Right renal pelvis (tissue), 4 donors: ENCODE data around the gene NT5DC1. TPM values are rescaled to one million over a fixed set of nuclear protein-coding genes. Genes with fewer than 3 reads are reported as not detected.

ENCODE experiments used
- DNase-seq, 4 donors: peaks; one replicate each; pipeline ENCODE4 v3.0.0-alpha.2; 2013; ENCODE audit warnings: low read depth in 4 of 4, low spot score in 3 of 4, missing footprints in 1 of 4
- polyA plus RNA-seq, 4 donors: library from polyadenylated mRNA; unstranded; fragments of 120-200 nt; gene quantifications; one replicate each; pipeline ENCODE4 v1.2.1, GENCODE V29; 2013; ENCODE audit not compliant: insufficient read length in 4 of 4

Gene NT5DC1
- polyA plus RNA-seq, 4 donors, result 45.3 to 50.0 (median 48.2) TPM

DNA sequence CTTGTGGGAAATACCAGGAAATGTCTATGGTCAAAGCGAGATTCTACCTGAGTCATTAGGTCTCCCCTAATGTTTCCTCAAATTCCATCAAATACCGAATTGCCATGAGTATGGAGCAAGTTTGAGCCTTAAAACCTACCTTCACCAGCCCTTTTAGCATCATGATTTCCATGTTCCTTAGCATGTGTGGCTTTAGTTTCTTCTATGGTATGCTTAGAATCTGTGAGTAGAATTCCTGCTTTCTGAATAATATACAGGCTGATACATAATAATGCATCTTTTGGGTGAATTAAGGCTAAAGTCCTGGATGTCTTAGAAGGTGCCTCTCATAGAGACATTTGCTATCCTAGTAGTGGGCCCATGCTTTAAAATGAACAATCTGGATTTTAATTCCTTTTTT, 121.3 kb downstream of the NT5DC1 start:
- DNase-seq, result no peak

DNA sequence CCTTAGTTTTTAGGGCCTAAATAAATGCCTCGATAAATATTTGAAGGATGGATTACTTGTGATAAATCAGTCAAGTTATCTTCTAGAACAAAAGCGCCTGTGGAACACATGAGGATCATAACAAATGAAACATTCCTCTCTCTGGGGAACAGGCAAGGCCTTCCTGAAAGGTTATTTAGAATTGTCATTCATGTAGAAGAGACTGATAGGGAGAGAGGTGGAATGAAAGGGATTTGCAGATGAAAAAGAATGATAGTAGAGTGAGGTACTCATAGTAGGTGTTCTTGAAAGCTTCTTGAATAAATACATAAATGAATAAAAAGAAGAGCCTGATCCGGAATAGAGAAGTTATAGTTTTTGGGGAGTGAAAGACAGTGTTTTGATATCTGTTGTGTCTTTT, 122.7 kb downstream of the NT5DC1 start:
- DNase-seq, result no peak

DNA sequence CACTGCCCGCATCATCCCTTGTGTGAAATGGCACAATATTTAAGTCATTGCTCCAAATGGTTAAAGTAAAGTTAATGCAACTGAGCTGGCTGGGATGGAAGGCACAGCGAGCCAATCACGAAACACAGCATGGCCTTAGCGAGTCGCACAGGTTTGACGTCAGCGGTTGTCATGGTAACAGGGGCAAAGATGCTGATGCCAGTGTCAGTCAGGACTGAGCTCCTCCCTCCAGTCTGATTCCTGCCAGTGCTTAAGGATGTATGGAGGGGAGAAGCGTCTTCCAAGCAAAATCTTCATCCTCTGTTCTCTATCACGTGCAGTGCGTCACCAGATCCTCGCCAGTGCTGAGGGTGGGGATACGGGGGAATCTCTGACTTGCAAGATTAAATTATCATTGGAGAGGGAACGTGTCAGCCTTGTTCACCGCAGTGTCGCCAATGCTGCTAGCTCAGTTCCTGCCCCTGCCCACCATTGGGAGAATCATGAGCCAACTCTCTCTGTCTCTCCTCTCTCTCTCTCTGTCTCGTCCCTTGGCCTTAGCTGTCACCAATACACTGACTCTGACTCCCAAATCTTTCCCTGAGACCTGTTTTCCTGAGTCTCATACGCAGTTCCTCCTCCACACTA, 128.7 kb downstream of the NT5DC1 start:
- DNase-seq, result peak; percentile 81 to 91 (median 84)

DNA sequence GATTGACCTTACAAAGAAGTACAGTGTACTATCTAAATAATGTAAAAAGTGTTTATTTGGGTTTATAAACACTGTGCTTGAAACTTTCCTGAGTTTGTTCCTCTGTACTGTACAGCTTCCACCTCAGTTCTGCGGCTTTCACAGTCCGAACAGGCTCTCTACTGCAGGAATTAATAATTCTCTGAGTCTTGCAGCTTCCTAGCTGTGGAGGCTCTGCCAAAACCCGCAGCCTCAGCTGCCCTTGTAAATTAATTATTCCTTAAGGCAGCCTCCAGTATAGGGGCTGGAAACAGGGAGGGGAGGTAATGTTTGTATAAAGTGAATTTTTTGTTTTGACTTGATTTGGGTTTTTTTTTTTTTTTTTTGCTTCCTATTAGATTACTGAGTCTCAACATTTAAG, 134.0 kb downstream of the NT5DC1 start:
- DNase-seq, result no peak

DNA sequence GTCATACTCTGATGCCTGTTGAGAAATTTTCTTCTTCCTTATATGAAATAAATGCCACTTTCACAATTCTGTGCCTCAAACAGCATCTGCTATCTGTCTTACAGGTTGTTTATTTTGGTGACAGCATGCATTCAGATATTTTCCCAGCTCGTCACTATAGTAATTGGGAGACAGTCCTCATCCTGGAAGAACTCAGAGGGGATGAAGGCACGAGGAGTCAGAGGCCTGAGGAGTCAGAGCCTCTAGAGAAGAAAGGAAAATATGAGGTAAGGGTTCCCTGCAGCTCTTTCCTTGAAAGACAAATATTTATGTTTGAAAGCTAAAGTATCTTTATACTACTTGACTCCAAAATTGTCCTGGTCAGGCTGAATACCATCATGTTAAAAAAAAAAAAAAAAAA, 137.4 kb downstream of the NT5DC1 start:
- no peak for DNase-seq

DNA sequence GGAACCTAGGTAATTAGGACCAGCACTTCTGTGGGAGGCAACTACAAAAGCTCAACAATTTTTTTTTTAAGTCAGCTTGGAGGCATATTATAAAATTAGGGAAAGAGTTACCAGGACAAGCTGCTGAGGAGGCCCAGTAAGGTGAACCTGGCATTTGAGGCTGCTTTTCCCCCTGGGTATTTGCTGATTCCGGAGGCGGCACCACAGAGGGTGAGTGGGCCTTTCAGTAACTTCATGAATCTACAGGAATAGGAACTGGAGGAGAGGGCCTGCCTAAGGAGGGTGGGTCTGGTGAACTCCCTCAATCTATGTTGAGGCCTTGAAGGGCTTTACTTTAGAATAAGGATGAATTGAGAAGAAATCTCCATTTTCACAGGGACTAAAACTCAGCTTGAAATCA, 138.6 kb downstream of the NT5DC1 start:
- no peak for DNase-seq

DNA sequence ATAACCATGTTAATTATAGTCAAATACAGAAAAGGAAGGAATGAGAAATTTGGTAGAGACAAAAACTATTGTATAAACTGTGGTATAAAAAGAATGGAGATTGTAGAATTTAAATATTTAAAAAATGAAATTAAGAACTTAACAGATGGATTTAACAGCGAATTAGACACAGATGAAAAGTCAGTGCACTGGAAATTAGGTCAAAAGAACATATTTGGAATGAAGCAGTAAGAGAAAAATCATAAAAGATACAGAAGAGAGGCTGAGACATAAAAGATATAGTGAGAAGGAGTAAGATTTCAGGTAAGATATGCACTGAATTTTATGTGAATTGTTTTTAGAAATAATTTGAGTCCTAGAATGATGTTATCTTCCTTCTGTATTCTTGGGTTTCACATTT, 139.2 kb downstream of the NT5DC1 start:
- no peak for DNase-seq

- DNase-seq, result no peak
Measured at GRCh38 chr6:116244284-116244683, 143.6 kb downstream of the NT5DC1 start.

GRCh38 chr6:116246089-116246488, 145.4 kb downstream of the NT5DC1 start:
- DNase-seq, result no peak

DNA sequence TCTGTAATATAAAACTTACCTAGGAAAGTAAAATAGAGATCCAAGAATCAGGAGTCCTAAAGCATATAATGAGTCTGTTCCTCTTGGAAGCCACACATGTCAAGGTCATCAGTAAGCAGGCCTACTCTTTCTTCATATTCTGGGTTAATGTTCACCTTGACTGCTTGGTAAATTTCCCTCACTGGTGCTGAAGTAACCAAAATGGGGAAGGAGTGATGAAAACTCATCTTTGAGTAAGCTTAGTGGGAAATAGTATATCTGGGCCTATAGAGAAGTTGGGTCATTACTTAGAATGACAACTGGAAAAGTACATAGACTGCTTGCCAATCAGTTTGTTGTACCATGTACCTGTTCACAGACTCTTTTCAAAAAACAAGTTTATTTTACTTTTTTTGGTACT, 146.6 kb downstream of the NT5DC1 start:
- no peak for DNase-seq

- DNase-seq, result no peak
Measured at GRCh38 chr6:116248577-116248976, 147.9 kb downstream of the NT5DC1 start.

DNA sequence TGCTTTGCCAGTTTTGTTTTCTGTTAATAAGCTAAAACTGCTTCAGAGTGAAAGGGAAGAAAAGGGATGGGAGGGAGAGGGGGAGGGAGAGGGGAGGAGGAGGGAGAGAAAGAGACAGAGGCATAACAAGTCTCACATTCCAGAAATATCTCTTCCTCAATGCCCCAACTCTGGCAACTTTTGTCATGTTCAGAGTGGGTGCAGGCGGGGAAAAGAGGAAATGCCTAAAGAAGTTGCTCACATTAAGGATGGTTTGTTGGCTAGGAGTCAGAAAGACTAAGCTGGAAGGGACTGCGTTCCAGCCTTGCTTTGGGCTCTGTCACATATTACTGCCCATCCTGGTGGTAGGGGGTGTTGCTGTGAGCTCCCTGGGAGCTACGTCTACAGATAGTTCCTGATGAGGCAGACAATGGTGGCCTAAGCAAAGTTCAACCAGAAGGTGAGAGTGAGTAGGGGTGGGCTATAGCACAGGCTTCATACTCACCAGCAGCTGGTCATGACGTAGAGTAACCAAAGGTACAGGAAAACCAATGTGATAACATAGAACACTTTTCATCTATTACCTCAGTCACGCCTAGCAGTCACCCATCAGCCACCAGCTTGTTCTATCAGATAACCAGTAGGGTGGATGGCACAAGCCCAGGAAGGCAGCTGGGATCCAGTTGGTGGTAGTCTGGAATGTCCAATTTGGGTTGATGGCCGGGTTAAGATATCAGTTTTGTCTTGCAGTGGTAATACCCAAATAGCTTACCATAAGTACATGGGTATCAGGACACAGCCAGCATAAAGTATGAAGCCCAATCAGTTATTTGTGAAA, 151.1 kb downstream of the NT5DC1 start:
- DNase-seq, result no peak

- DNase-seq, result no peak
Measured at GRCh38 chr6:116253188-116253504, 152.5 kb downstream of the NT5DC1 start.

DNA sequence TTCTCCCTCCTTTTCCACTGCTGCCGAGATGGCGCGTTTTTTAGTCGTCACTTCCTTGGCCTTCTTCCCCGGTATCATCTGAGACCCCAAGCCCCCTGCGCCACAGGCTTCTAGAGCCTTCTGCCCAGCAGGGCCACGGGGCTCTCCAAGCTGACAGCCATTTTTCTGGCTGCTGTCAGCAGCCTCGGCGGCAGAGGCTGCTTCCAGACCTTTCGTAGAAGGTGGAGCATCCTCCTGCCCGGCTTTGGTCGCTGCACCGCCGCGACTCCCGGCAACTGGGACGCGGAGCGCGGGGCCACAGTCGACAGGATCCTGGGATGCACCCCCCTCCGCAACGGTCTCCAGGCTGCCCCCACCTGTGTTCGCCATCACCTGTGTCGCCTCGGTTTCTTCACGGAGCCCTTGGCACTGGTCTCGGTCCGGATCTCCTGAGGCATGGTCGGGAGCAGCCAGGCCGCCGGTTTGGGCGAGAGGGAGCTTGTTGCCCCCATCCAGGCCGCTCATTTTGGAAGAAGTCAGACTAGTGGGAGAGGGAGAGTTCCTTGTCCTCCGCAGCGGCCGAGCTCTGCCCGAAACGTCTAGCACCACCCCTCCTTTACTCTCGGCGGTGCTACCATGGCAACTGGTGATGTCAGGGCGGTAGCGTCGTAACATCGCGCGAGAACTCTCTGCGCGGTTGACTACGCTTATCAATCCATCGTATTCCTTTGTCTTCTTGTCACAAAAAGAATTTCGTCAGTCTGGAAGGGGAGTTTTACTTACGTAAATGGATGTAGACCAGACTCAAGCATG, 153.0 kb downstream of the NT5DC1 start, which contains the start of gene TSPYL4:
Gene TSPYL4, minus strand, starts transcription at position 571 of the 792 bp plus-strand sequence. Its CDS starts 67 bp downstream, at position 504.
- DNase-seq, result peak; percentile 92 to 97 (median 96)

GRCh38 chr6:116254297-116255056, 153.8 kb downstream of the NT5DC1 start:
- DNase-seq, result no peak

GRCh38 chr6:116255246-116255800, 154.7 kb downstream of the NT5DC1 start:
- no peak for DNase-seq

- no peak for DNase-seq
Measured at GRCh38 chr6:116256694-116257093, 156.0 kb downstream of the NT5DC1 start.

- no peak for DNase-seq
Measured at GRCh38 chr6:116258520-116258919, 157.9 kb downstream of the NT5DC1 start.

DNA sequence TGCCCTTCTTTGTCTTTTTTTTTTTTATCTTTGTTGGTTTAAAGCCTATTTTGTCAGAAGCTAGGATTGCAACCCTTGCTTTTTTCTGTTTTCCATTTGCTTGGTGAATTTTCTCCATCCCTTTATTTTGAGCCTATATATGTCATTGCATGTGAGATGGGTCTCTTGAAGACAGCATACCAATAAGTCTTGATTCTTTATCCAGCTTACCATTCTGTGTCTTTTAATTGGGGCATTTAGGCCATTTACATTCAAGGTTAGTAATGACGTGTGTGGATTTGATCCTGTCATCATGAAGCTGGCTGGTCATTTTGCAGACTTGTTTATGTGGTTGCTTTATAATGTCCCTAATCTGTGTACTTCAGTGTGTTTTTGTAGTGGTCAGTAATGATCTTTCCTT, 162.7 kb downstream of the NT5DC1 start:
- DNase-seq, result no peak

DNA sequence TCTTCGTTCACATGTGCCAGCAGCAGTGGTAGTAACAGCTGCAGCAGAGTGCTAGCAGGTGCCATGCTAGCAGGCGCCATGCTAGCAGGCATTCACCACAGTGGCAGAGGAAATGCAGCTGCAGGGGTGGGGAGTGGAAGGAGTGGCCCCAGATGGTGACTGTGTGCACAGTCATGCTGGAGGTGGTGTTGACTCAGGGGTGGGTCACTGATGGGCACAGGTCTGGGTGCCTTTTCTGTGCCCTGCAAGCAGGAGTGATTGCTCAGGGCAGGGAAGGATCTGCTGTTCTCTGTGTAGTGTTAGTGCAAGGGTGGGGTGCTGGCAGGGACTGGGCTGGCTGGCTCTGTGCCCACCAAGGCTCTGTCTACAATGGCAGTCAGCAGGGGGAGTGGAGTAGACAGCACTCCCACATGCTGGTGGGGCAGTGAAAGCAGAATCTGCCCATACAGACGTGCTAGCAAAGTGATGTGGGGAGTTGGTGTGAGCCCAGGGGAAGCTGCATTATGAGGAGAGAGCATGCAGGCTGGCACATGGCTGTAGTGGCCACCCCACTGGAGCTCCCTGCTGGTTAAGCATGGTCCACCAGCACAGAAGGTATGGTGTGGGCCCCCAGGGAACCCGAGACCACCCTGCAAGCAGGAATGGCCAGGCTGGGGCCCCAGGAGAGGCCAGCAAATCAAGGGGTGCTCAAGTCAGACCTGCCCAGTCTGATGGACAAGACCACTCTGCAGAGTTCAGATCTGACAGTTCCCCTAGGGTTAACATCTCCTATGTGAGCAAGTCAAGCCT, 164.6 kb downstream of the NT5DC1 start:
- no peak for DNase-seq
